H1 (cell line): ENCODE measurements around the gene NGFR. TPM values are rescaled to one million over a fixed set of nuclear protein-coding genes. Genes with fewer than 3 reads are reported as not detected.

Experiments used
- EGR1 ChIP-seq: IDR thresholded peaks from 2 replicates; pipeline ENCODE4 v1.6.1; 2011; ENCODE audit warnings: low read depth, low read length, borderline replicate concordance
- SAP30 ChIP-seq: fragments of 300-600 bp; sonication (generic); IDR thresholded peaks from 2 replicates; pipeline ENCODE4 v1.7.1; 2012; ENCODE audit warnings: low read length, moderate library complexity, mild to moderate bottlenecking, inconsistent platforms; ENCODE audit not compliant: insufficient read depth, insufficient replicate concordance
- polyA plus RNA-seq, 7 experiments: library from polyadenylated mRNA; depleted of rRNA in 3 of 7; stranded (reverse) in 5 of 7; unstranded in 2 of 7; fragments of >200 nt in 5 of 7; fragments of 200-250 nt in 2 of 7; gene quantifications; 1 replicate in 5 of 7; 2 replicates in 1 of 7; 4 replicates in 1 of 7; pipeline versions ENCODE4 v1.2.1 to v1.2.3, GENCODE V29; 2011 to 2013; ENCODE audit warnings: missing spikeins in 2 of 7, mixed read lengths in 2 of 7
- total RNA-seq: library from RNA; stranded (reverse); fragmentation: NEBNext Ultra II Directional; extraction: Animal tissue kit (Norgen Biotek cat#: 25700); gene quantifications from 2 replicates; pipeline ENCODE4 v1.2.1, GENCODE V29; 2021

NGFR gene
- total and polyA plus RNA-seq, 2 of the 8 experiments (the other 6 are each of a cell fraction or from before 2014, with no cell fraction given): 8.1 to 10.3 TPM

GRCh38 chr17:49477709-49478108 is 17.4 kb upstream of the NGFR start (continued):
- TF ChIP-seq SAP30 (no peak), EGR1 (no peak)
